Aorta (tissue), 5 donors: ENCODE measurements around the gene GBX1. TPM values are rescaled to one million over a fixed set of nuclear protein-coding genes. Genes with fewer than 3 reads are reported as not detected.

Source experiments
- ATAC-seq: fragments of 200-7000 bp; cut with Tn5 transposase; one replicate; pipeline ENCODE4 v1.9.1; 2022; ENCODE audit warnings: moderate library complexity; ENCODE audit not compliant: low FRiP score
- DNase-seq, 2 donors: peaks; one replicate each; pipeline ENCODE4 v3.0.0-alpha.2; 2020
- H3K27ac ChIP-seq, 2 donors: one replicate each; pipeline ENCODE4 v1.5.1; 2013; ENCODE audit warnings: low read length in 2 of 2, mild to moderate bottlenecking in 2 of 2, moderate library complexity in 2 of 2, control low read depth in 1 of 2, inconsistent platforms in 1 of 2, low read depth in 1 of 2
- H3K27me3 ChIP-seq, 2 donors: one replicate each; pipeline ENCODE4 v1.6.1; 2013; ENCODE audit warnings: control low read depth in 1 of 2, low read length in 1 of 2, mild to moderate bottlenecking in 1 of 2, moderate library complexity in 1 of 2; ENCODE audit not compliant: insufficient read depth in 2 of 2, control insufficient read depth in 1 of 2
- H3K36me3 ChIP-seq, 2 donors: one replicate each; pipeline ENCODE4 v1.6.1; 2013; ENCODE audit warnings: control low read depth in 1 of 2, low read length in 1 of 2, mild to moderate bottlenecking in 1 of 2; ENCODE audit not compliant: insufficient read depth in 2 of 2, control insufficient read depth in 1 of 2
- H3K4me1 ChIP-seq, 2 donors: one replicate each; pipeline ENCODE4 v1.6.1; 2013; ENCODE audit warnings: low read length in 2 of 2, control low read depth in 1 of 2, mild to moderate bottlenecking in 1 of 2, moderate library complexity in 1 of 2; ENCODE audit not compliant: insufficient read depth in 2 of 2, control insufficient read depth in 1 of 2
- H3K4me3 ChIP-seq, 2 donors: one replicate each; pipeline ENCODE4 v1.5.1; 2013; ENCODE audit warnings: low read length in 2 of 2, control low read depth in 1 of 2, mild to moderate bottlenecking in 1 of 2
- H3K9me3 ChIP-seq: one replicate; pipeline ENCODE4 v1.6.1; 2013; ENCODE audit warnings: mild to moderate bottlenecking, low read length; ENCODE audit not compliant: control insufficient read depth
- WGBS, 2 donors: extraction: QIAGEN DNeasy Blood & Tissue Kit; methylation state at CpG; one replicate each; pipeline ENCODE4 v1.1.7; 2013; 5-methylcytosine and 5-hydroxymethylcytosine counted together
- intact Hi-C, 2 donors: fragments of 100-400 bp; cut with DNase I; formaldehyde crosslinking; loops; one replicate each; pipeline versions ENCODE4 v1.14.2 to v1.15.0; 2022
- long read RNA-seq, 2 donors: library from polyadenylated mRNA; unstranded; transcript quantifications; one replicate each; pipeline ENCODE4 v2.0.0, GENCODE V29; 2020 to 2021
- polyA plus RNA-seq, 2 donors: library from polyadenylated mRNA; stranded (reverse); fragments of 200-250 nt; gene quantifications; one replicate each; pipeline ENCODE4 v1.2.3, GENCODE V29; 2013
- total RNA-seq, 2 donors: library from RNA; stranded (reverse); fragmentation: NEBNext Ultra II Directional; extraction: Animal tissue kit (Norgen Biotek cat#: 25700); gene quantifications; one replicate each; pipeline ENCODE4 v1.2.1, GENCODE V29; 2021
- donor health status: healthy with polysubstance abuse.
- donor health status: Bipolar disorder and iron deficiency.
- donor health status: DM: no; HTN: no; CAD: no.
- donor health status: DM: no; HTN: no; CAD: no.
- donor health status: DM: yes; HTN: yes; CAD: no.

The GBX1 gene
- not detected for total RNA-seq
- polyA plus RNA-seq = not detected
- long read RNA-seq, donor 1 = 0 reads
- long read RNA-seq, donor 2 = 0 reads

GRCh38 chr7:151167197-151167961, at the start of gene GBX1:
Gene GBX1 (minus strand): TSS chr7:151167694. CDS start chr7:151167548, 146 bp downstream.
- ATAC-seq = peak; percentile 50

GRCh38 chr7:151215396-151215795, 47.9 kb upstream of the GBX1 start:
- no peak overlapping the region for H3K4me3 ChIP-seq
- intact Hi-C loops = no loop called here
- 93 to 94% methylated on average over 5 of the region's 5 CpGs for WGBS, 2 donors
- H3K27ac ChIP-seq = no peak overlapping the region
- no peaks in the 10 kb centered on the region for H3K4me1 ChIP-seq
- H3K27me3 ChIP-seq = no peaks in the 10 kb centered on the region
- no peaks in the 10 kb centered on the region for H3K9me3 ChIP-seq
- peaks cover 0 to 16% of the 10 kb centered on the region in 2 donors for H3K36me3 ChIP-seq
- DNase-seq (no peak), ATAC-seq (no peak)

More at GRCh38 chr7:151167197-151167961, at the start of gene GBX1:
- Histone ChIP-seq H3K36me3 (no peaks in the 10 kb centered on the region), H3K27ac (no peak within 1 kb of the TSS), H3K4me1 (no peaks in the 10 kb centered on the region), H3K9me3 (no peaks in the 10 kb centered on the region), H3K4me3 (peak within 1 kb of the TSS; percentile 9 to 36), H3K27me3 (no peaks in the 10 kb centered on the region)
- WGBS, 2 donors = 1% methylated on average over 78 to 101 of the region's 101 CpGs
- DNase-seq = peak in 1 of 2 donors; percentile 80
- intact Hi-C loops = no loop called here

- Histone ChIP-seq H3K27me3 (no peaks in the 10 kb centered on the region), H3K4me1 (no peaks in the 10 kb centered on the region), H3K4me3 (no peak overlapping the region), H3K36me3 (peaks cover 0 to 16% of the 10 kb centered on the region in 2 donors), H3K9me3 (no peaks in the 10 kb centered on the region), H3K27ac (no peak overlapping the region)
- WGBS, 2 donors = 80 to 83% methylated on average over 3 of the region's 3 CpGs
- DNase-seq (no peak), ATAC-seq (no peak)
- intact Hi-C loops = no loop called here
Observed at GRCh38 chr7:151213826-151214225, 46.3 kb upstream of the GBX1 start.

- no peak overlapping the region for H3K4me3 ChIP-seq
- H3K27ac ChIP-seq = no peak overlapping the region
- ATAC-seq (no peak), DNase-seq (no peak)
- H3K36me3 ChIP-seq = peaks cover 0 to 10% of the 10 kb centered on the region in 2 donors
- H3K4me1 ChIP-seq = no peaks in the 10 kb centered on the region
- H3K27me3 ChIP-seq = no peaks in the 10 kb centered on the region
- no peaks in the 10 kb centered on the region for H3K9me3 ChIP-seq
- 79 to 83% methylated on average over 5 of the region's 5 CpGs for WGBS, 2 donors
- intact Hi-C loops = no loop called here
Observed at GRCh38 chr7:151212626-151213025, 45.1 kb upstream of the GBX1 start.

GRCh38 chr7:151211155-151211772, 43.8 kb upstream of the GBX1 start:
- 68 to 76% methylated on average over 3 of the region's 3 CpGs for WGBS, 2 donors
- no peaks in the 10 kb centered on the region for H3K4me1 ChIP-seq
- intact Hi-C loops = no loop called here
- DNase-seq (no peak), ATAC-seq (no peak)
- no peaks in the 10 kb centered on the region for H3K9me3 ChIP-seq
- H3K4me3 ChIP-seq = no peak overlapping the region
- H3K27me3 ChIP-seq = no peaks in the 10 kb centered on the region
- peaks cover 0 to 10% of the 10 kb centered on the region in 2 donors for H3K36me3 ChIP-seq
- no peak overlapping the region for H3K27ac ChIP-seq

GRCh38 chr7:151210087-151210854, 42.8 kb upstream of the GBX1 start, which contains the start of gene H2BK1:
Gene H2BK1 (minus strand): TSS chr7:151210488. CDS start chr7:151210318, 170 bp downstream.
- DNase-seq (no peak), ATAC-seq (no peak)
- Histone ChIP-seq H3K4me1 (no peaks in the 10 kb centered on the region), H3K9me3 (no peaks in the 10 kb centered on the region), H3K27ac (no peak within 1 kb of the TSS), H3K4me3 (no peak within 1 kb of the TSS), H3K27me3 (no peaks in the 10 kb centered on the region), H3K36me3 (peaks cover 0 to 10% of the 10 kb centered on the region in 2 donors)
- 83 to 85% methylated on average over 17 of the region's 17 CpGs for WGBS, 2 donors
- intact Hi-C loops = no loop called here

- ATAC-seq = no peak
- WGBS, 2 donors = 87% methylated on average over 6 of the region's 6 CpGs
- no peak overlapping the region for H3K4me3 ChIP-seq
Observed at GRCh38 chr7:151209588-151209987, 42.1 kb upstream of the GBX1 start.

GRCh38 chr7:151208253-151208862, 40.9 kb upstream of the GBX1 start:
- WGBS, 2 donors = 62 to 68% methylated on average over 9 of the region's 9 CpGs
- intact Hi-C loops = no loop called here
- no peak for ATAC-seq
- Histone ChIP-seq H3K27me3 (no peaks in the 10 kb centered on the region), H3K36me3 (no peaks in the 10 kb centered on the region), H3K4me1 (no peaks in the 10 kb centered on the region), H3K4me3 (no peak overlapping the region), H3K9me3 (no peaks in the 10 kb centered on the region), H3K27ac (no peak overlapping the region)
- DNase-seq = no peak

More at GRCh38 chr7:151209588-151209987, 42.1 kb upstream of the GBX1 start:
- no peaks in the 10 kb centered on the region for H3K4me1 ChIP-seq
- no peaks in the 10 kb centered on the region for H3K27me3 ChIP-seq
- intact Hi-C loops = no loop called here
- peaks cover 0 to 7% of the 10 kb centered on the region in 2 donors for H3K36me3 ChIP-seq
- no peak for DNase-seq
- H3K27ac ChIP-seq = no peak overlapping the region
- no peaks in the 10 kb centered on the region for H3K9me3 ChIP-seq
